GM12878 (cell line): ENCODE data around the gene SNN. TPM values are rescaled to one million over a fixed set of nuclear protein-coding genes. Genes with fewer than 3 reads are reported as not detected.
A peak's percentile ranks its signal among the peaks of the same experiment; 100 is the strongest.

Experiments used
- CEBPZ ChIP-seq: fragments of 150-350 bp; IDR thresholded peaks from 2 replicates; pipeline ENCODE4 v1.6.1; 2016; ENCODE audit warnings: low read depth, low read length
- CHD1 ChIP-seq: IDR thresholded peaks from 2 replicates; pipeline ENCODE4 v1.6.1; 2012; ENCODE audit warnings: low read depth, low read length, improper control_type of control experiment
- IRF4 ChIP-seq: IDR thresholded peaks from 2 replicates; pipeline ENCODE4 v1.6.1; 2011; ENCODE audit warnings: low read depth, low read length
- MAX ChIP-seq: IDR thresholded peaks from 2 replicates; pipeline ENCODE4 v1.6.1; 2012; ENCODE audit warnings: low read depth, low read length, improper control_type of control experiment
- MEF2A ChIP-seq: IDR thresholded peaks from 2 replicates; pipeline ENCODE4 v1.6.1; 2011; ENCODE audit warnings: low read depth, mild to moderate bottlenecking, low read length, moderate library complexity; ENCODE audit not compliant: insufficient read depth
- MTA3 ChIP-seq: IDR thresholded peaks from 2 replicates; pipeline ENCODE4 v1.6.1; 2012; ENCODE audit warnings: low read length, inconsistent platforms, borderline replicate concordance
- REST ChIP-seq: IDR thresholded peaks from 2 replicates; pipeline ENCODE4 v1.6.1; 2012; ENCODE audit warnings: mild to moderate bottlenecking, low read depth, low read length
- TCF12 ChIP-seq: IDR thresholded peaks from 2 replicates; pipeline ENCODE4 v1.6.1; 2011; ENCODE audit warnings: low read depth, mild to moderate bottlenecking, low read length
- ZNF217 ChIP-seq: fragments of 450-650 bp; IDR thresholded peaks from 2 replicates; pipeline ENCODE4 v1.6.1; 2017; ENCODE audit warnings: antibody characterized with exemption, mild to moderate bottlenecking
- ZNF687 ChIP-seq: fragments of 450-650 bp; IDR thresholded peaks from 2 replicates; pipeline ENCODE4 v1.6.1; 2017; ENCODE audit warnings: mild to moderate bottlenecking, moderate library complexity
- polyA plus RNA-seq, 11 experiments: library from polyadenylated mRNA; depleted of rRNA in 4 of 11; unstranded in 6 of 11; stranded (reverse) in 5 of 11; fragments of >200 nt; fragmentation: Nextera tagmentation in 4 of 11; fragmentation: Illumina TruSeq in 1 of 11; extraction: Ambion mirVana in 4 of 11; extraction: Trizol in 1 of 11; gene quantifications; 1 replicate in 1 of 11; 2 replicates in 10 of 11; pipeline versions ENCODE4 v1.2.1 to v1.2.3, GENCODE V29; 2011 to 2016; ENCODE audit warnings: inconsistent platforms in 2 of 11, missing spikeins in 2 of 11, low read depth in 1 of 11
- total RNA-seq, 4 experiments: library from RNA; depleted of rRNA in 3 of 4; stranded (reverse); fragments of >200 nt in 3 of 4; fragmentation: Illumina TruSeq in 1 of 4; extraction: Trizol in 1 of 4; gene quantifications; 2 replicates each; pipeline versions ENCODE4 v1.2.1 to v1.2.3, GENCODE V29; 2013 to 2021

SNN gene
- total and polyA plus RNA-seq, 10 of the 15 experiments (the other 5 are each of a cell fraction or from before 2014, with no cell fraction given): 2.2 to 43.4 (median 27.8) TPM

- TF ChIP-seq TCF12 (peak; percentile 91), CHD1 (no peak), MAX (0 out of 2 replicates have a peak, but pooled peaks have one; percentile 19), MTA3 (0 out of 2 replicates have a peak, but pooled peaks have one; percentile 40), IRF4 (peak; percentile 74), MEF2A (peak; percentile 91), REST (no peak), CEBPZ (no peak), ZNF687 (peak; percentile 55; the same call in 1 of the 2 replicates), ZNF217 (0 out of 2 replicates have a peak, but pooled peaks have one; percentile 32)
Measured at GRCh38 chr16:11681976-11682654, 13.9 kb downstream of the SNN start (continued).
